Nephron progenitor cell (in vitro differentiated cells): ENCODE data around the gene RAB11B.
A peak's percentile ranks its signal among the peaks of the same experiment; 100 is the strongest.
"Not testable (repeated sequence)": the region's sequence is repeated elsewhere in the genome, so short reads cannot be mapped to it uniquely, and the experiment has no call there.

ENCODE experiments used
- DNase-seq: peaks from one replicate; pipeline ENCODE4 v3.0.0; 2021
- H3K27ac Mint-ChIP-seq: 2 replicates; pipeline ENCODE4 v1.8.0; 2021; ENCODE audit warnings: mild to moderate bottlenecking, moderate library complexity, mixed read lengths
- H3K27me3 Mint-ChIP-seq: 2 replicates; pipeline ENCODE4 v1.8.0; 2021; ENCODE audit warnings: mild to moderate bottlenecking, low read depth, mixed read lengths; ENCODE audit not compliant: poor library complexity
- H3K36me3 Mint-ChIP-seq: 2 replicates; pipeline ENCODE4 v1.8.0; 2021; ENCODE audit warnings: low read depth, mixed read lengths
- H3K4me1 Mint-ChIP-seq: 2 replicates; pipeline ENCODE4 v1.8.0; 2021; ENCODE audit warnings: mixed read lengths
- H3K4me3 Mint-ChIP-seq: 2 replicates; pipeline ENCODE4 v1.8.0; 2021; ENCODE audit warnings: mild to moderate bottlenecking, moderate library complexity, mixed read lengths
- H3K9me3 Mint-ChIP-seq: 2 replicates; pipeline ENCODE4 v1.8.0; 2021; ENCODE audit warnings: mild to moderate bottlenecking, moderate library complexity, mixed read lengths
- TF ChIP-seq, protein P1 (sequence below): fragments of 200-600 bp; sonication (generic); IDR thresholded peaks from 2 replicates; pipeline ENCODE4 v1.5.0; 2021; ENCODE audit warnings: antibody characterized with exemption

The RAB11B gene

DNA sequence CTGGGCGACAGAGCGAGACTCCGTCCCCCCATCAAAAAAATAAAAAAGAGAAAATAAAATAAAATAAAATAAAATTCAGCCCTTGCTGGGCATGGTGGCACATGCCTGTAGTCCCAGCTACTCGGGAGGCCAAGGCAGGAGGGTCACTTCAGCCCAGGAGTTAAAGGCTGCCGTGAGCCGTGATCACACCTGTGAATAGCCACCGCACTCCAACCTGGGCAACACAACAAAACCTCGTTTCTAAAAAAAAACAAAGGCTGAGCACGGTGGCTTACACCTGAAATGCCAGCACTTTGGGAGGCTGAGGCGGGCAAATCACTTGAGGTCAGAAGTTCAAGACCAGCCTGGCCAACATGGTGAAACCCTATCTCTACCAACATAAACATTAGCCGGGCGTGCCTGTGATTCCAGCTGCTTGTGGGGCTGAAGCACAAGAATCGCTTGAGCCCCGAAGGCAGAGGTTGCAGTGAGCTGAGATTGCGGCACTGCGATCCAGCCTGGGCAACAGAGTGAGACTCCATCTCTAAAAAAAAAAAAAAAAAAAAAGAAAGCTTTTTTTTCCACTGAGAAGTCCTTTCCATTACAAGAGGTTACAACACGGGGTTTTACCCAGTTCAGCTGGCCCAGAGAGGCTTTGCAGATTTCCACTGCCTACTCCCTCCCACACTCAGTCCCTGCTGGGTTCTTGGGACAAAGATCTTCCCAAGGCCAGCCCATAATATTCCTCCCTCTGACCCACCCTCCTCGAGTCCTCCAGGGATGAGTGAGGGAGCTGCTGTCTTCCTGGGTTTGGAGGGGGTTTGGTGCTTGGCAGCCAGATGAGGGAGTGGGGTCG, 19.8 kb upstream of the RAB11B start:
- peak overlapping the region; percentile 42 for H3K27ac Mint-ChIP-seq
- DNase-seq = no peak
- no peaks in the 10 kb centered on the region for H3K9me3 Mint-ChIP-seq
- peaks cover 39% of the 10 kb centered on the region for H3K4me1 Mint-ChIP-seq
- TF ChIP-seq, protein P1, sequence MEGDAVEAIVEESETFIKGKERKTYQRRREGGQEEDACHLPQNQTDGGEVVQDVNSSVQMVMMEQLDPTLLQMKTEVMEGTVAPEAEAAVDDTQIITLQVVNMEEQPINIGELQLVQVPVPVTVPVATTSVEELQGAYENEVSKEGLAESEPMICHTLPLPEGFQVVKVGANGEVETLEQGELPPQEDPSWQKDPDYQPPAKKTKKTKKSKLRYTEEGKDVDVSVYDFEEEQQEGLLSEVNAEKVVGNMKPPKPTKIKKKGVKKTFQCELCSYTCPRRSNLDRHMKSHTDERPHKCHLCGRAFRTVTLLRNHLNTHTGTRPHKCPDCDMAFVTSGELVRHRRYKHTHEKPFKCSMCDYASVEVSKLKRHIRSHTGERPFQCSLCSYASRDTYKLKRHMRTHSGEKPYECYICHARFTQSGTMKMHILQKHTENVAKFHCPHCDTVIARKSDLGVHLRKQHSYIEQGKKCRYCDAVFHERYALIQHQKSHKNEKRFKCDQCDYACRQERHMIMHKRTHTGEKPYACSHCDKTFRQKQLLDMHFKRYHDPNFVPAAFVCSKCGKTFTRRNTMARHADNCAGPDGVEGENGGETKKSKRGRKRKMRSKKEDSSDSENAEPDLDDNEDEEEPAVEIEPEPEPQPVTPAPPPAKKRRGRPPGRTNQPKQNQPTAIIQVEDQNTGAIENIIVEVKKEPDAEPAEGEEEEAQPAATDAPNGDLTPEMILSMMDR = no peak
- no peak overlapping the region for H3K4me3 Mint-ChIP-seq
- H3K36me3 Mint-ChIP-seq = peaks cover 36% of the 10 kb centered on the region
- H3K27me3 Mint-ChIP-seq = peaks cover 16% of the 10 kb centered on the region

DNA sequence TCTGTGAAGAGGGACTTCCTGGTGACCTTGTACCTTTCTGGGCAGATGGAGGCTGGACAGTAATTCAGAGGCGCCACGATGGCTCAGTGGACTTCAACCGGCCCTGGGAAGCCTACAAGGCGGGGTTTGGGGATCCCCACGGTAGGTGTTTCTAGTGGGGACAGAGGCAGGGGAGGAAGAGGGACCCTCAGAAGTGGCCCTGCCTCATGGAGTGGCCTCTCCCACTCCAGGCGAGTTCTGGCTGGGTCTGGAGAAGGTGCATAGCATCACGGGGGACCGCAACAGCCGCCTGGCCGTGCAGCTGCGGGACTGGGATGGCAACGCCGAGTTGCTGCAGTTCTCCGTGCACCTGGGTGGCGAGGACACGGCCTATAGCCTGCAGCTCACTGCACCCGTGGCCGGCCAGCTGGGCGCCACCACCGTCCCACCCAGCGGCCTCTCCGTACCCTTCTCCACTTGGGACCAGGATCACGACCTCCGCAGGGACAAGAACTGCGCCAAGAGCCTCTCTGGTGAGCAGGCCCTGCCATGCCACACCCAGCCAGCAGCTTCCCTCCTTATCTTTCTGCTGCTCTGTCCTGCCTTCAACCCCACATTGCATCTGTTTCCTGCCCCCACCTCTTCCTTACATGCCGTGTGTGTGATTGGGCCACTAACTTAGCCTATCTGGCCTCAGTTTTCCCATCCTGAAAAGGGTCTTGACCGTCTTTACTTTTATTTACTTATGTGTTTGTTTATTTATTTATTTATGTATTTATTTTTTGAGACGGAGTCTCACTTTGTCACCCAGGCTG, 19.0 kb upstream of the RAB11B start:
- DNase-seq = no peak
- H3K36me3 Mint-ChIP-seq = peaks cover 34% of the 10 kb centered on the region
- peaks cover 34% of the 10 kb centered on the region for H3K4me1 Mint-ChIP-seq
- peak overlapping the region; percentile 99 for H3K27ac Mint-ChIP-seq
- no peaks in the 10 kb centered on the region for H3K9me3 Mint-ChIP-seq
- H3K27me3 Mint-ChIP-seq = peaks cover 9% of the 10 kb centered on the region
- no peak overlapping the region for H3K4me3 Mint-ChIP-seq
- TF ChIP-seq, protein P1 = no peak

DNA sequence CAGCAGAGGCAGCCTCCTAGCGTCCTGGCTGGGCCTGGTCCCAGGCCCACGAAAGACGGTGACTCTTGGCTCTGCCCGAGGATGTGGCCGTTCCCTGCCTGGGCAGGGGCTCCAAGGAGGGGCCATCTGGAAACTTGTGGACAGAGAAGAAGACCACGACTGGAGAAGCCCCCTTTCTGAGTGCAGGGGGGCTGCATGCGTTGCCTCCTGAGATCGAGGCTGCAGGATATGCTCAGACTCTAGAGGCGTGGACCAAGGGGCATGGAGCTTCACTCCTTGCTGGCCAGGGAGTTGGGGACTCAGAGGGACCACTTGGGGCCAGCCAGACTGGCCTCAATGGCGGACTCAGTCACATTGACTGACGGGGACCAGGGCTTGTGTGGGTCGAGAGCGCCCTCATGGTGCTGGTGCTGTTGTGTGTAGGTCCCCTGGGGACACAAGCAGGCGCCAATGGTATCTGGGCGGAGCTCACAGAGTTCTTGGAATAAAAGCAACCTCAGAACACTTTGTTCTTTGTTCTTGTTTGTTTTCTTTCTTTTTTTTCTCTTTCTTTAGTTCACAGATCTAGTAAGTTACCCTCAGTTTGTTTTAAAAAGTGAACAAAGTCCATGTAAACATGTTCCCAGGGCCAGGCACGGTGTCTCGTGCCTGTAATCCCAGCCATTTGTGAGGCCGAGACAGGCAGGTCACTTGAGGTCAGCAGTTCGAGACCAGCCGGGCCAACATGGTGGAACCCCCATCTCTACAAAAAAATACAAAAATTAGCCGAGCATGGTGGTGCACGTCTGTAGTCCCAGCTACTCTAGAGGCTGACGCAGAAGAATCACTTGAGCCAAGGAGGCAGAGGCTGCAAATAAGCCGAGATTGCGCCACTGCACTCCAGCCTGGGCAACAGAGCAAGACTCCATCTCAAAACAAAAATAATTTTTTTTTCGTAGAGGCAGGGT, 16.0 kb upstream of the RAB11B start:
- DNase-seq = no peak
- Mint-ChIP-seq H3K4me1 (peaks cover 24% of the 10 kb centered on the region), H3K4me3 (no peak overlapping the region), H3K27me3 (no peaks in the 10 kb centered on the region), H3K36me3 (peaks cover 45% of the 10 kb centered on the region), H3K9me3 (peaks cover 5% of the 10 kb centered on the region), H3K27ac (no peak overlapping the region)
- TF ChIP-seq, protein P1 = no peak

DNA sequence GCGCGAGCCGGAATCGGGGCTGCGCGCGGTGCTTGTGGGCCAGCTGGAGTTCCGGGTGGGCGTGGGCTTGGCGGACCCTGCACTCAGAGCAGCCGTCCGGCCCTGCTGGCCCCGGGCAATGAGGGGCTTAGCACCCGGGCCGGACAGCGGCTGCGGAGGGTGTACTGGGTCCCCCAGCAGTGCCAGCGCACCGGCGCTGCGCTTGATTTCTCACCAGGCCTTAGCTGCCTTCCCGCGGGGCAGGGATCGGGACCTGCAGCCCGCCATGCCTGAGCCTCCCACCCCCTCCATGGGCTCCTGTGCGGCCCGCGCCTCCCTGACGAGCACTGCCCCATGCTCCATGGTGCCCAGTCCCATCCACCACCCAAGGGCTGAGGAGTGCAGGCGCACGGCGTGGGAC, 14.4 kb upstream of the RAB11B start:
- peaks cover 36% of the 10 kb centered on the region for H3K4me1 Mint-ChIP-seq
- H3K27ac Mint-ChIP-seq, H3K4me3 Mint-ChIP-seq, DNase-seq, H3K27me3 Mint-ChIP-seq: not testable (repeated sequence)
- H3K9me3 Mint-ChIP-seq = peaks cover 10% of the 10 kb centered on the region
- peaks cover 57% of the 10 kb centered on the region for H3K36me3 Mint-ChIP-seq

DNA sequence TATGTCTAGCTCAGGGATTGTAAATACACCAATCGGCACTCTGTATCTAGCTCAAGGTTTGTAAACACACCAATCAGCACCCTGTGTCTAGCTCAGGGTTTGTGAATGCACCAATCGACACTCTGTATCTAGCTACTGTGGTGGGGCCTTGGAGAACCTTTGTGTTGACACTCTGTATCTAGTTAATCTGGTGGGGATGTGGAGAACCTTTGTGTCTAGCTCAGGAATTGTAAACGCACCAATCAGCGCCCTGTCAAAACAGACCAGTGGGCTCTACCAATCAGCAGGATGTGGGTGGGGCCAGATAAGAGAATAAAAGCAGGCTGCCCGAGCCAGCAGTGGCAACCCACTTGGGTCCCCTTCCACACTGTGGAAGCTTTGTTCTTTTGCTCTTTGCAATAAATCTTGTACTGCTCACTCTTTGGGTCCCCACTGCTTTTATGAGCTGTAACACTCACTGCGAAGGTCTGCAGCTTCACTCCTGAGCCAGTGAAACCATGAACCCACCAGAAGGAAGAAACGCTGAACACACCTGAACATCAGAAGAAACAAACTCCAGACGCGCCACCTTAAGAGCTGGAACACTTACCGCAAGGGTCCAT, 13.7 kb upstream of the RAB11B start:
- H3K27ac Mint-ChIP-seq = peak overlapping the region; percentile 45
- H3K36me3 Mint-ChIP-seq = peaks cover 57% of the 10 kb centered on the region
- DNase-seq, H3K27me3 Mint-ChIP-seq, H3K4me3 Mint-ChIP-seq: not testable (repeated sequence)
- peaks cover 10% of the 10 kb centered on the region for H3K9me3 Mint-ChIP-seq
- peaks cover 37% of the 10 kb centered on the region for H3K4me1 Mint-ChIP-seq

DNA sequence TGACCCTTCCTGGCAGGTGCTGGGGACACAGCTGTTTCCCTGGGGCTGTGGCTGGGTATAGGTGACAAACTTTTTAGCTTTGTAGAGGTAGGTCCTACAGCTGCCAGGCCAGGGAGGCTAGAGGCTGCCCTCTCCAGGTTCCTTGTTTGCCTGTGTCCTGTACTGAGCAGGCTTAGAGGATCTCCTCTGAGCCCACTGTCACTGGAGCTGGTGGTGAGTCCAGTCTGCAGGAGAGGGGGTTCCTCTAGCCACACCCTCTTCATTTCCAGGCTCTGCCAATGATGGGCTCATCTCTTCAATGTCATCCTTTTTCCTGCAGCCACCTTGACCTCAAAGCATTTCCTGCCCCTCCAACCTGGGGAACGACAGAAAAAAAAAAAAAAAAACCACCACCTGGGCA, 12.6 kb upstream of the RAB11B start:
- Mint-ChIP-seq H3K9me3 (peaks cover 10% of the 10 kb centered on the region), H3K36me3 (peaks cover 57% of the 10 kb centered on the region), H3K4me3 (no peak overlapping the region), H3K27me3 (peaks cover 6% of the 10 kb centered on the region), H3K4me1 (peaks cover 43% of the 10 kb centered on the region), H3K27ac (no peak overlapping the region)
- DNase-seq = no peak
- TF ChIP-seq, protein P1 = no peak

DNA sequence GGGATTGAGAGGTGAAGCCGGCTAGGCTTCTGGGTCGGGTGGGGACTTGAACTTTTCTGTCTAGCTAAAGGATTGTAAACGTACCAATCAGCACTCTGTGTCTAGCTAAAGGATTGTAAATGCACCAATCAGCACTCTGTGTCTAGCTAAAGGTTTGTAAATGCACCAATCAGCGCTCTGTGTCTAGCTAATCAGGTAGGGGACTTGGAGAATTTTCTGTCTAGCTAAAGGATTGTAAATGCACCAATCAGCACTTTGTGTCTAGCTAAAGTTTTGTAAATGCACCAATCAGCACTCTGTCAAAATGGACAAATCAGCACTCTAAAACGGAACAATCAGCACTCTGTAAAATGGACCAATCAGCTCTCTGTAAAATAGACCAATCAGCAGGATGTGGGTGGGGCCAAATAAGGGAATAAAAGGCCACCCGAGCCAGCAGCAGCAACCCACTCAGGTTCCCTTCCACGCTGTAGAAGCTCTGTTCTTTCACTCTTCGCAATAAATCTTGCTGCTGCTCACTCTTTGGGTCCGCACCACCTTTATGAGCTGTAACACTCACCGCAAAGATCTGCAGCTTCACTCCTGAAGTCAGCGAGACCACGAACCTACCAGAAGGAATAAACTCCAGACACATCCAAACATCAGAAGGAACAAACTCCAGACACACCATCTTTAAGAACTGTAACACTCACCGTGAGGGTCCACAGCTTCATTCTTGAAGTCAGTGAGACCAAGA, 10.8 kb upstream of the RAB11B start:
- Mint-ChIP-seq H3K9me3 (peaks cover 10% of the 10 kb centered on the region), H3K4me1 (peaks cover 43% of the 10 kb centered on the region), H3K36me3 (peaks cover 46% of the 10 kb centered on the region)
- not testable (repeated sequence) for DNase-seq, H3K27me3 Mint-ChIP-seq, H3K4me3 Mint-ChIP-seq, H3K27ac Mint-ChIP-seq

DNA sequence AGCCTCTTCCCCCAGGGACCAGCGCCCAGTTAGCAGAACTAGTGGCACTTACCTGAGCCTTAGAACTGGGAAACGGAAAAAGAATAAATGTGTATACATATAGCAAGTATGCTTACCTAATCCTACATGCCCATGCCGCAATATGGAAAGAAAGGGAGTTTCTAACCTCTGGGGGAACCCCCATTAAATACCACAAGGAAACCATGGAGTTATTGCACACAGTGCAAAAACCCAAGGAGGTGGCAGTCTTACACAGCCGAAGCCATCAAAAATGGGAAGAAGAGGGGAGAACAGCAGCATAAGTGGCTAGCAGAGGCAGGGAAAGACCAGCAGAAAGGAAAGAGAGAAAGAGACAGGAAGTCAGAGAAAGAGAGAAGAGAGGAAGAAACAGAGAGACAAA, 5.6 kb upstream of the RAB11B start:
- Mint-ChIP-seq H3K36me3 (peaks cover 28% of the 10 kb centered on the region), H3K4me1 (peaks cover 30% of the 10 kb centered on the region), H3K27ac (peak overlapping the region; percentile 58), H3K9me3 (peaks cover 10% of the 10 kb centered on the region)
- not testable (repeated sequence) for DNase-seq, H3K4me3 Mint-ChIP-seq, H3K27me3 Mint-ChIP-seq
